G401 (cell line): ENCODE measurements around the gene SLC29A1. TPM values are rescaled to one million over a fixed set of nuclear protein-coding genes. Genes with fewer than 3 reads are reported as not detected.
A peak's percentile ranks its signal among the peaks of the same experiment; 100 is the strongest.
"Not testable (repeated sequence)": the region's sequence is repeated elsewhere in the genome, so short reads cannot be mapped to it uniquely, and the experiment has no call there.

Source experiments
- DNase-seq: peaks from one replicate; pipeline ENCODE4 v3.0.0-alpha.2; 2015; ENCODE audit warnings: low spot score
- in situ Hi-C: cut with HindIII; loops from 2 replicates; pipeline ENCODE4 v1.10.0; 2016; ENCODE audit warnings: low sequenced_read_pairs, mixed read lengths
- total RNA-seq: library from RNA; depleted of rRNA; stranded (reverse); fragments of >200 nt; shearing (Covaris generic); gene quantifications from 2 replicates; pipeline ENCODE4 v1.2.3, GENCODE V29; 2014; rRNA removed

Gene SLC29A1
- total RNA-seq = 40.1 and 46.1 TPM in 2 replicates

DNA sequence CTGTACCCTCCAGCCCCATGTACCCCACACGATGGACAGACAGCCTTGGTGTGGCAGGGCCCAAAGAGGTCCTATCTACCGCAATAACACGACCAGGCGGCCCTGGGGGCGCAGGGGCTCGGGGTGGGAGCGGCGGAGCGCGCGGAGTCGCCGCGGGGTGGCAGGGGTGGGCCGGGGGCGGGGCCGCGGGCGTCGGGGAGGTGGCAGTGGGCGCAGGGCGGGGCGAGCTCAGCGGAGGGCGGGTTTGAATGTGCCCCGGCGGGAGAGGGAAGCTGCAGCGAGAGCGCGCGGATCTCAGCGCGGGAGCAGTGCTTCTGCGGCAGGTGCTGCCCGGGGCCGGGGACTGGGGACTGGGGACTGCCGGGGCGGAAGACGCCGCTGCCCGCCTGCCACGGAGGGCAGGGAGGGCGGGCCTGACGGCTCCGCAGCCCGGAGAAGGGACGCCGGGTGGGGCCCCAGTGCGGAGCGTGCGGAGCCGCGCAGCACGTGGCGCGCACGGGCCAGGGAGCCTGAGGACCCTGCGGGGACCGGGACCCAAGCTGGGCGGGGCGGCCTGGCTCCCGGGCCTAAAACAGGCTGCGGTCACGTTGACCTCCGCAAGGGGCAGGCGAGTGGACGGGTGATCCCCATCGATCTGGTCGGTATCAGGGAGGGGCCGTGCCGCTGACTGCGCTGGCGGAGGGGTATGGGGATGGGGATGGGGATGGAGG, at the start of gene SLC29A1:
SLC29A1 (plus strand) TSS at position 277 of the 710 bp plus-strand sequence. CDS start 3,719 bp downstream, outside the sequence.
- in situ Hi-C loops = no loop called here
- DNase-seq = peak; percentile 82

DNA sequence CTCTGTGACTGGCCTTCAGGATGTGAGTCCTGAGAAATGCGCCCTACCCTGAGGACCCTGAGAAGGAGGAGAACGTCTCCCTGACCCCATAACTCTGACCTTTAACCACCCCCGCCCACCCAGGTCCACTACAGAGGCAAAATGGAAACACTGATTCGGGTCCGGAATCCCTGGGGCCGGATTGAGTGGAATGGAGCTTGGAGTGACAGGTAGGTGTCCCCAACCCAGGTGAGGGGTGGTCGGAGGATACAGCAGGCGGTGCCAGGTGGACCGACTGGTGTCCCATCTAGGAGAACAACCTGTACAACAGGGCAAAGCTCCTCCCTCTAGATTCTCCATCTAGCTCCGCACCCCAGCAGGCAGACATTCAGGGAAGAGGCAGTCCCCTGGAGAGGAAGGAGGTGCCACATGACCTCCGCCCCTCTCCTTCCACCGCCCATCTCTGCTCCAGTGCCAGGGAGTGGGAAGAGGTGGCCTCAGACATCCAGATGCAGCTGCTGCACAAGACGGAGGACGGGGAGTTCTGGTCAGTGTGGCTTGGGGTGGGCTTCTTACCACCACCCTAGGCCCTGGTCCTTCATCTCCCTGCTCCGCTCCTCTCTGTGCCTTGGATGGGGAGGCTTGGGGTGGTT, 47.1 kb upstream of the SLC29A1 start:
- no peak for DNase-seq
- in situ Hi-C loops = no loop called here

DNA sequence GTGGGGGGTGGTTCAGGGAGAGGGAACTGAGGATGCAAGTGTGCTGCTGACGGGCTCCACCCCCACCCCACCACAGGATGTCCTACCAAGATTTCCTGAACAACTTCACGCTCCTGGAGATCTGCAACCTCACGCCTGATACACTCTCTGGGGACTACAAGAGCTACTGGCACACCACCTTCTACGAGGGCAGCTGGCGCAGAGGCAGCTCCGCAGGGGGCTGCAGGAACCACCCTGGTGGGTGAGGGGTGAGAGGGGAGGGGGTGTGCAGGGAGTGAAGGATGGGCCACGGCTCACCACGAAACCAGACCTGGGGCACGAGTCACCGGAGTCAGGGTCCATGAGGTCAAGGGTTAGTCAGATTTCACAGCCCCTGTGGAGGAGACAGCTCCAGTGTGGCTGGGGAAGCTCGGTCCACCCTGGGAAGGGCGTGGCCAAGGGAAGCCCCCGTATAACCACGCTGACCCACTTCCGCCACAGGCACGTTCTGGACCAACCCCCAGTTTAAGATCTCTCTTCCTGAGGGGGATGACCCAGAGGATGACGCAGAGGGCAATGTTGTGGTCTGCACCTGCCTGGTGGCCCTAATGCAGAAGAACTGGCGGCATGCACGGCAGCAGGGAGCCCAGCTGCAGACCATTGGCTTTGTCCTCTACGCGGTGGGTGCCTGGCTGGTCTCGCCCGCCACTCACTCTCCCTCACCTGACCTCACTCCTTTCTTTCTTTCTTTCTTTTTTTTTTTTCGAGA, 46.5 kb upstream of the SLC29A1 start:
- no peak for DNase-seq
- in situ Hi-C loops = no loop called here

DNA sequence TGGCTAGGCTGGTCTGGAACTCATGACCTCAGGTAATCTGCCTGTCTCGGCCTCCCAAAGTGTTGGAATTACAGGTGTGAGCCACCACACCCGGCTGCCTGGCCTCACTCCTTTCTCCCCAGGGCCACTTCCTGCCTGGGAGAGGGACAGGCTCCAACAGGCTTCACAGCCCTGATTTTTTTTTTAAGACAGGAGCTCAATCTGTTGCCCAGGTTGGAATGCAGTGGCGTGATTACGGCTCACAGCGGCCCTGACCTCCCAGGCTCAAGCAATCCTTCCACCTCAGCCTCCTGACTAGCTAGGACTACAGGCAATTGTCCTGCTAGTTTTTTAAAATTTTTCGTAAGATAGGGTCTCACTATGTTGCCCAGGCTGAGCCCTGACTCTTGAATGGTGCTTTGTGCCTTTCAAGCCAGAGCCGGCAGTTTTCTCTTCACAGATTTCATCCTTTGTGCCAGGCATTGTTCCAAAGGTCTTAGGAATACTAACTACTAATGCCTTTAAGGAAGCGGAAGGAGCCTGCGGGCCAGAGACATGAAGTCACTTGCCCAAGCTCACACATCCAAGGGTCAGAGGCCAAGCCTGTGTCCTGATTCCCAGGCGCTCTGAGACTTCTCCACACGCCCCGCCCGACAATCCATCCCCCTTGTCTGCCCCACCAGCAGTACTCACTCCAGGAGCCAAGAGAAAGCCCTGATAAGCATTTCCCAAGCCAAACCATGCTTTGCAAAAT, 45.5 kb upstream of the SLC29A1 start:
- no peak for DNase-seq
- in situ Hi-C loops = no loop called here

DNA sequence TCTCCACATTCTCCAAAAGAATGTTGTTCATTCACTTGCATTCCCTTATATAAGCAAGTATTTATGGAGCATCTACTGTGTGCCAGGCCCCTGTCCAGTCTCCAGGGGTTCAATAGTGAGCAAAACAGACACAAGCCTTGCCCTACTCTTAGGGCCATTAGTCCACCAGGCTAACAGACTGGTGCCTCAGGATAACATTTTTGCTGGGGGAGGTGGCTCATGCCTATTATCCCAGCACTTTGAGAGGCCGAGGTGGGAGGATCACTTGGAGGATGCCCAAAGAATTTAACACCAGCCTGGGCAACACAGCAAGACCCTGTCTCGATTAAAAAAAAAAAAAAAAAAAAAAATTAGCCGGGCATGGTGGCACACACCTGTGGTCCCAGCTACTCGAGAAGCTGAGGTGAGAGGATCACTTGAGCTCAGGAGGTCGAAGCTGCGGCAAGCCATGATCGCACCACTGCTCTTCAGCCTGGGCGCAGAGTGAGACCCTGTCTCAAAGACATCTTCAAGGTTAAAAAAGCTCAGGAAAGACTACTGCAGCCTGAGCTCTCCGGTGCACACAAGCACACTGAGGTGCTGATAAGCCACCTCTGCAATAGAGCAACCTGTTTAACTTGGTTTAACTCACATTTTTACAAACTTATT, 44.8 kb upstream of the SLC29A1 start:
- no peak for DNase-seq
- in situ Hi-C loops = no loop called here

DNA sequence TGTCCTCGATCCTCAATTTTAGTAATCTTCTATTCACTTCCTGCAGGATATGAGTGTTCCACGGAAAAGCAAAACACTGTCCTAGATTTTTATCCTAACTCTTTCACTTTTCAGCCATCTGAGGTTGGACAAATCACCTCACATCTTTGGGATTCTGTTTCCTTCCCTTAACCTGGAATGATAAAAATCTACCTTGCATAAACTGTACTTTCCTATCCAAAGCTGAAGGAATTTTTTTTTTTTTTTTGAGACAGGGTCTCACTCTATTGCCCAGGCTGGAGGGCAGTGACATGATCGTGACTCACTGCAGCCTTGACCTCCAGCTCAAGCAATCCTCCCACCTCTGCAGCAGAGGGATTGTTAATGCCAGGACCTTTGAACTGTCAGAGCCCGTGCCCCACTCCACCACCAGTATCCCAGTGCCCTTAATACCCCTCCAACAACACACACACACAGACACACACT, 44.3 kb upstream of the SLC29A1 start:
- DNase-seq = no peak
- in situ Hi-C loops = no loop called here

DNA sequence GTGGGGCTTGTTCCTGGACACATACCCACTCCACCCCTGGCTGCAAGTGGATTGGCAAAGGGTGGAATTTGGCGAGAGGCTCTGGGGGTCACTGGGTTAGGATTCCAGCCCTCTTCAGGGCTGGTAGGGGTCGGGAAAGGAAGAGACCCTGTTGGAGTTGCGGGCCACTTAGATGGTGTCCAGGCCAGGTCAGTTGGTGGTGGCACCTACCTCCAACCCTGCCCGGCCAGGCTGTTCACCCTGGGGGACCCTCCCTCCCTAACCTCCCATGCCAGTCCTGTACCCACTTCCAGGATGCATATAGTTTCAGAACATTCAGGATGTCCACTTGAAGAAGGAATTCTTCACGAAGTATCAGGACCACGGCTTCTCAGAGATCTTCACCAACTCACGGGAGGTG, 43.7 kb upstream of the SLC29A1 start:
- DNase-seq = no peak
- in situ Hi-C loops = no loop called here

DNA sequence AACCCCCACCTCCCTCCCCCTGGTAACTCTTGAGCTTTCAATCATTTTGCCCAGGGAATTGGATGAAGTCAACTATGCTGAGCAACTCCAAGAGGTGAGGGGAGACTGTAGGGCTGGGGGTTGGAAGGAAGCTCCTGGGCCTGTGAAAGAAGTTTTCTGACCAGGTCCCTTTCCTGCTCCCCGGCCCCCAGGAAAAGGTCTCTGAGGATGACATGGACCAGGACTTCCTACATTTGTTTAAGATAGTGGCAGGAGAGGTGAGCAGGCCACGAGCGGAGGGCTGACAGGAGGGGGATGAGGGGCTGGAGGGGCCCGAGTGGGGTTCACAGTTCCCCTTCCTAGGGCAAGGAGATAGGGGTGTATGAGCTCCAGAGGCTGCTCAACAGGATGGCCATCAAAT, 43.0 kb upstream of the SLC29A1 start:
- DNase-seq = no peak
- in situ Hi-C loops = no loop called here

DNA sequence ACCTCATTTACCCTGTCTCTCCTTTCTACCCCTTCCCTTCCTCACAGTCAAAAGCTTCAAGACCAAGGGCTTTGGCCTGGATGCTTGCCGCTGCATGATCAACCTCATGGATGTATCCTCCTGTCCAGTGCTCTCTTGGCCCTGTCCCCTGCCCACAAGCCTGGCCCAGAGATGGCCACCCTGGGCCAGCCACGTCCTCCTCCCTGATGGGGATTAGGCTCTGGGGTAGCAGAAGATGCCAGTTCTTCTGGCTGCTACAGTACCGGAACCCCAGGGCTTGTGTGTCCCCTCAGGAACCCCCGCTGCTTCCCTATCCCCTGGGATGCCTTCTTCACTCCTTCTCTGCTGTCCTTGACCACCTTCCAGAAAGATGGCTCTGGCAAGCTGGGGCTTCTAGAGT, 42.5 kb upstream of the SLC29A1 start:
- no peak for DNase-seq
- in situ Hi-C loops = no loop called here

DNA sequence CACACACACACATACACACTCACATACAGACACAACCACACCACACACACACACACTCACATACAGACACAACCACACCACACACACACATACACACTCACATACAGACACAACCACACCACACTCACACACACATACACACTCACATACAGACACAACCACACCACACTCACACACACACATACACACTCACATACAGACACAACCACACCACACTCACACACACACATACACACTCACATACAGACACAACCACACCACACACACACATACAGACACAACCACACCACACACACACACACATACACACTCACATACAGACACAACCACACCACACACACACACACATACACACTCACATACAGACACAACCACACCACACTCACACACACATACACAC, 41.6 kb upstream of the SLC29A1 start:
- DNase-seq, in situ Hi-C loops: not testable (repeated sequence)

DNA sequence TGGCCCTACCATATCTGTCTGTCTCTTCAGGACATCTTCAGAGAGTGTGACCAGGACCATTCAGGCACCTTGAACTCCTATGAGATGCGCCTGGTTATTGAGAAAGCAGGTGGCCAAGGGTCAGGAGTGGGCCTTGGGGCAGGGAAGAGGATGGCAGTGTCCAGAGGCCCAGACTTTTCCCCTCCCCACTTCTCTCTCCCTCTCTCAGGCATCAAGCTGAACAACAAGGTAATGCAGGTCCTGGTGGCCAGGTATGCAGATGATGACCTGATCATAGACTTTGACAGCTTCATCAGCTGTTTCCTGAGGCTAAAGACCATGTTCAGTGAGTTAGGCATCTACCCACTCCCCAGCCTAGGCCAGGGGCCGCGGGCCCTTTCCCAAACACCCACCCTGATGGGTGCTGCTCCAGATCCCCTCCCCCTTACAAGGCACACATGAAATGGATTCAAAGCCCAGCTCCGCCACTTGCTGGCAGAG, 40.4 kb upstream of the SLC29A1 start:
- in situ Hi-C loops = no loop called here

DNA sequence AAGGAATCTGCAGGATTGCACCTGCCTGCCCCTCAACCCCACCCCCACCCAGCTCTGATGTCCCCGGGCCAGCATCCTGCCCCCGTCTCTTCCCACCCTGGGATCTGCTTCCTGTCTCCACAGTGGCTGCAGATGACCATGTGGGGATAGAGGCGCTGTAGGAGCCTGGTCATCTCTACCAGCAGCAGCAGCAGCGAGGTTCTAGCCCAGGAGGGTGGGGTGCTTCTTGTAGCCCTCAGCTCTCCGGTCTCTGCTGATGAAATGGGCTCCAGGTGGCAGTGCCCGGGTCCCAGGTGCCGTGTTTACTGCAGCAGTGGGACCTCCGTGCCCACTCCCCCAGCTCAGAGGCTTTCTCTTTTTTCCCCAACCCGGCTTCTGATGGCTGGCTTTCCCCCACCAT, 39.6 kb upstream of the SLC29A1 start:
- no peak for DNase-seq
- in situ Hi-C loops = no loop called here

More for the DNA sequence above, 40.4 kb upstream of the SLC29A1 start:
- DNase-seq = no peak

DNA sequence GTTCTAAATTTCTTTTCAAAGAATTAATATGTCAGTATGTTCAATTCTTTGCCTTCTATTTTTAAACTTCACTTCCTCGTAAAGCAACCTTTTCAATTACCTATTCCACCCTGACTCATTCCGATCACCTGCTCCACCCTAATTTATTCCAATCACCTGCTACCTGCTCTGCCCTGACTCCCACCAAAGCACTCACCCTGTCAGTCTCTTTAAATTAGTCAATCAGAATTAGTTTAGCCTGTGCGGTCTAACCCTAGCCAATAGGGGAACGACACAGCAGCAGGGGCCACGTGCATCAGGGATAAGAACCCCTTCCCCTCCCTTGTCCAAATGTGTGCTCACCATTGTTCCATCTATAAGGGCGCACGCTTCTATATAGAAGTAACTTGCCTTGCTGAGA, 38.0 kb upstream of the SLC29A1 start:
- in situ Hi-C loops = not testable (repeated sequence)

DNA sequence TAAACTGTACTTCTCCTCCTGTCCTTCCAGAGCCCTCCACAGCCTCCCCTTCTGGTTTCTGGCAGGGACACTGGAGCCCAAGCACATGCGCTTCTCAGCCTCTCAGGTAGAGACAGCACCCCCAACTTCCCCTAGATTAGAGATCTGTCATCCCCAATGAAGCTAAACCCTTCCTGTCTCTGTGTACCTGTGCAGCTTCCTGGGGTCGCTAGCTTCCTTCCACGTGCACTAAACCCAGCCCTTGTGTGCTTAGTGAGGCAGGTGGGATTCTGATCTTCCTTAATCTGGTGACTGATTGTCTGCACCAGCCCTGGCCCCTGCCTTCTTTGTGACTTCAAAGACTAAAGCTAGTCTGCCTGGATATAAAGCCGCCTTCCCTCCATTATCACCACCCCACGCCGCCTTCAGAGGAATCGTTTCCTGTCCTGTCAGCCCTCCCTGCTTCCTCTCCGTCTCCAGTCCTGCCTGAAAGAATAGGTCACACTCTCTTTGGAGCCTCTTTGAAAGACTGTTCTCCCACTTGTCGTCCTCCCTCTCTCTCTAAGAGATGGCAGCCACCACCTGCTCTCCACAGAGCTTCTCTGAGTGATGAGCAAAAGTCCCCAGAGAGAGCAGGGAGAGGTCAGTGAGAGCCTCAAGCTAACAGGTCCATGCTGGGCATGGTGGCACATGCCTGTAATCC, 37.3 kb upstream of the SLC29A1 start:
- DNase-seq = no peak
- in situ Hi-C loops = no loop called here

More for the DNA sequence above, 38.0 kb upstream of the SLC29A1 start:
- DNase-seq = not testable (repeated sequence)

DNA sequence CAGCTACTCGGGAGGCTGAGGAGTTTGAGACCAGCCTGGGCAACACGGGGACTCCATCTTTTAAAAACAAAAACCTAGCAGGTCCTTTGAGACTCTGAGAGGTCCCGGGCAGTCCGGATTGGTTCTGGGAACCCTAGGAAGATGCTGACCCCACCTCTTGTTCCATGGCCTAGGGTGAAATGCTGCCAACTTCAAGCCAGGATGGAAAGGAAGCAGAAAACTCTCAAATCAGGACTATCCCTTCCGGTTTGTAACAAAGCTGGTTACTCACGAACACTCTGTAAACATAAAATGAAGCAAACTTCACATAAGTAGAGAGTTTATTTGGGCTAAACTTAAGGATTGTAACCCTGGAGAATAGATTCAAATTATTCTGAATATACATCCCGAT, 36.8 kb upstream of the SLC29A1 start:
- DNase-seq = no peak
- in situ Hi-C loops = no loop called here

DNA sequence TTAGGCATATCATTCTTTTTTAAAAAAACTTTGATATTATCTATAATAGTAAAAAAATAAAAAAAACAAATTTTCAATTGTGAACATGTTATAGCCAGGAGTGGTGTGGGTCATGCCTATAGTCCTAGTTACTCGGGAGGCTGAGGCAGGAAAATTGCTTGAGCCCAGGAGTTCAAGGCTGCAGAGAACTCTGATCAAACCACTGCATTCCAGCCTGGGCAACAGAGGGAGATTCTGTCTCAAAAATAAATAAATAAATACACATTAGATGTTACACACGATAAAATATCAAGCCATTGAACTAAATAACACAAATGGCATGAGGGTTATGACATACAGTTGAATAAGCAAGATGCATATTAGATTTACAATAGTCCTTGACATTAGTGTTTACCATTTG, 34.6 kb upstream of the SLC29A1 start:
- in situ Hi-C loops = no loop called here
- DNase-seq = no peak

DNA sequence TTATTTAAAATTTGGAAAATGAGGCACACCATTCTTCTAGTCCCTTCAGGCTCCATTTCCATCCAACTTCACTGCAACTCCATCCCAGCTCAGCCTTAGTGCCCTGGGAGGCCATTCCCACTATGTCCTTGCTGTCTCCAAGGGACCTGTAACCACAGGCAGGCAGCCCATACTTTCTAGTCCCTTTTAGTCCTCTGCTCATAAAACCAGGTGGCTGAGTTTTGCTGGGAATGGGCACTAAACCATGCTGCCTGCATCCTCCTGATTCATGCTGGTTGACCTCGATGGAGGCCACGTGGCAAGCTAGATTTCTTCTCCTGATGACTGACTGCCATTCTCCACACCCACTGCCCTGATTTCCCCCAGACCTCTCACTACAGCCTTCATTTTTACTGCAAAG, 34.1 kb upstream of the SLC29A1 start:
- DNase-seq = no peak
- in situ Hi-C loops = no loop called here

DNA sequence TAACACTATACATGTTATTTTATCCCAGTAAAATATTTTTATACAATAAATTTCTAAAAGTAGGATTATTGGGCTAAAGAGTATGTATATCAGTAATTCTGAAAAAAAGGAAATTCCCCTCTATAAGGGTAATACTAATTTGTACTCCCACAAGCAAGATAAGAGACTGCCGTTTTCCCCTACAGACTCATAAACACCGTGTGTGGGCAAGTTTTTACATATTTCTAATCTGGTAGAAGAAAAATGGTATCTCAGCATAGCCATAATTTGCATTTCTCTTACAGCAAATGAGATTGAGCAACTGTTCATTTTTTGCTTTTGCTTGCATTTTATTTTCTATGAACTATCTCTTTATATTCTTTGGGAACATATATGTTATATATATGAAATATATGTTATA, 32.7 kb upstream of the SLC29A1 start:
- in situ Hi-C loops = no loop called here
- no peak for DNase-seq
